ENCODE results near the gene ZNF215. TPM values are rescaled to one million over a fixed set of nuclear protein-coding genes. Genes with fewer than 3 reads are reported as not detected.
"Not testable (repeated sequence)": the region's sequence is repeated elsewhere in the genome, so short reads cannot be mapped to it uniquely, and the experiment has no call there.

ZNF215 gene
- polyA plus RNA-seq, 1 experiment, result 4.1 TPM

GRCh38 chr11:6962673-6963072, 36.4 kb downstream of the ZNF215 start:
- ChIA-PET CTCF (no interaction called here), POLR2A (no interaction called here)
- no peak for TF ChIP-seq CTCF (IDR thresholded peaks at IDR 0.05; ENCODE audit: low read depth, low read length)
- H3K9me3 ChIP-seq (ENCODE audit: control insufficient read depth, insufficient read depth, low read length), result no peaks in the 10 kb centered on the region
- no peaks in the 10 kb centered on the region for H3K27me3 ChIP-seq (ENCODE audit: control insufficient read depth, insufficient read depth, low read length)
- no peak for DNase-seq (ENCODE audit: low read depth, low spot score)
- H3K27ac ChIP-seq (ENCODE audit: low read depth, low read length), result no peak overlapping the region
- H3K4me3 ChIP-seq (ENCODE audit: low read depth, low read length), result no peak overlapping the region

GRCh38 chr11:6968816-6969215, 42.6 kb downstream of the ZNF215 start:
- TF ChIP-seq CTCF (IDR thresholded peaks at IDR 0.05; ENCODE audit: low read depth, low read length), result no peak
- CTCF ChIA-PET, result interaction anchor here (1.0 kb wide), 1 partner anchor 157 kb away, joined by 7 read pairs; no protein-coding TSS in a partner anchor
- no peak for DNase-seq (ENCODE audit: low read depth, low spot score)
- H3K4me3 ChIP-seq (ENCODE audit: low read depth, low read length), result no peak overlapping the region
- H3K9me3 ChIP-seq (ENCODE audit: control insufficient read depth, insufficient read depth, low read length), result no peaks in the 10 kb centered on the region
- POLR2A ChIA-PET, result no interaction called here
- no peaks in the 10 kb centered on the region for H3K27me3 ChIP-seq (ENCODE audit: control insufficient read depth, insufficient read depth, low read length)
- no peak overlapping the region for H3K27ac ChIP-seq (ENCODE audit: low read depth, low read length)

- H3K9me3 ChIP-seq (ENCODE audit: control insufficient read depth, insufficient read depth, low read length); H3K4me3 ChIP-seq (ENCODE audit: low read depth, low read length); H3K27me3 ChIP-seq (ENCODE audit: control insufficient read depth, insufficient read depth, low read length); POLR2A ChIA-PET; DNase-seq (ENCODE audit: low read depth, low spot score); H3K27ac ChIP-seq (ENCODE audit: low read depth, low read length): not testable (repeated sequence)
- CTCF ChIA-PET, result interaction anchor here (1.0 kb wide), 1 partner anchor 158 kb away, joined by 7 read pairs; no protein-coding TSS in a partner anchor
These were observed 43.6 kb downstream of the ZNF215 start for GRCh38 chr11:6969854-6970253.

- CTCF ChIA-PET, result interaction anchor here (0.6 to 1.5 kb wide), 2 partner anchors 78 to 167 kb away, joined by 3 read pairs; no protein-coding TSS in a partner anchor
- H3K27ac ChIP-seq (ENCODE audit: low read depth, low read length), result no peak overlapping the region
- H3K9me3 ChIP-seq (ENCODE audit: control insufficient read depth, insufficient read depth, low read length), result no peaks in the 10 kb centered on the region
- no peak for TF ChIP-seq CTCF (IDR thresholded peaks at IDR 0.05; ENCODE audit: low read depth, low read length)
- no peaks in the 10 kb centered on the region for H3K27me3 ChIP-seq (ENCODE audit: control insufficient read depth, insufficient read depth, low read length)
- POLR2A ChIA-PET, result no interaction called here
- no peak for DNase-seq (ENCODE audit: low read depth, low spot score)
- no peak overlapping the region for H3K4me3 ChIP-seq (ENCODE audit: low read depth, low read length)
These were observed 53.1 kb downstream of the ZNF215 start for GRCh38 chr11:6979365-6979764.

- Histone ChIP-seq H3K27me3 (ENCODE audit: control insufficient read depth, insufficient read depth, low read length) (no peaks in the 10 kb centered on the region), H3K9me3 (ENCODE audit: control insufficient read depth, insufficient read depth, low read length) (no peaks in the 10 kb centered on the region), H3K4me3 (ENCODE audit: low read depth, low read length) (no peak overlapping the region), H3K27ac (ENCODE audit: low read depth, low read length) (no peak overlapping the region)
- no peak for TF ChIP-seq CTCF (IDR thresholded peaks at IDR 0.05; ENCODE audit: low read depth, low read length)
- no peak for DNase-seq (ENCODE audit: low read depth, low spot score)
- POLR2A ChIA-PET, result no interaction called here
- CTCF ChIA-PET, result no interaction called here
These were observed 60.3 kb downstream of the ZNF215 start for GRCh38 chr11:6986487-6986886.

- CTCF ChIA-PET, result no interaction called here
- no peaks in the 10 kb centered on the region for H3K9me3 ChIP-seq (ENCODE audit: control insufficient read depth, insufficient read depth, low read length)
- POLR2A ChIA-PET, result no interaction called here
These were observed 62.3 kb downstream of the ZNF215 start for GRCh38 chr11:6988506-6988905.

More at GRCh38 chr11:6988506-6988905, 62.3 kb downstream of the ZNF215 start:
- Histone ChIP-seq H3K27ac (ENCODE audit: low read depth, low read length) (no peak overlapping the region), H3K4me3 (ENCODE audit: low read depth, low read length) (no peak overlapping the region), H3K27me3 (ENCODE audit: control insufficient read depth, insufficient read depth, low read length) (no peaks in the 10 kb centered on the region)
- DNase-seq (ENCODE audit: low read depth, low spot score), result no peak
- no peak for TF ChIP-seq CTCF (IDR thresholded peaks at IDR 0.05; ENCODE audit: low read depth, low read length)

All from AG04450 (cell line).